Vagina (tissue), 2 donors: Measurements from ENCODE around the gene EML4. TPM values are rescaled to one million over a fixed set of nuclear protein-coding genes. Genes with fewer than 3 reads are reported as not detected.
"Not testable (repeated sequence)": the region's sequence is repeated elsewhere in the genome, so short reads cannot be mapped to it uniquely, and the experiment has no call there.

Source experiments
- DNase-seq, 2 donors: peaks; one replicate each; pipeline ENCODE4 v3.0.0-alpha.2; 2017; ENCODE audit errors: extremely low spot score in 2 of 2
- H3K27ac ChIP-seq: fragments of 200-600 bp; sonication (generic); one replicate; pipeline ENCODE4 v1.5.1; 2019
- H3K27me3 ChIP-seq: fragments of 200-600 bp; sonication (generic); one replicate; pipeline ENCODE4 v1.5.1; 2019
- H3K36me3 ChIP-seq, 2 donors: fragments of 200-600 bp; sonication (generic); one replicate each; pipeline ENCODE4 v1.5.1; 2017 to 2019
- H3K4me1 ChIP-seq: fragments of 200-600 bp; sonication (generic); one replicate; pipeline ENCODE4 v1.5.1; 2019
- H3K4me3 ChIP-seq, 2 donors: fragments of 200-600 bp; sonication (generic); 1 replicate in 1 of 2; 2 replicates in 1 of 2; pipeline ENCODE4 v1.5.1; 2016 to 2019
- H3K9me3 ChIP-seq: fragments of 200-600 bp; sonication (generic); one replicate; pipeline ENCODE4 v1.5.1; 2019
- CTCF ChIP-seq, 3 experiments: fragments of 450-650 bp in 2 of 3; fragments of 200-600 bp in 1 of 3; sonication (generic) in 1 of 3; IDR thresholded peaks; one replicate each; pipeline ENCODE4 v1.5.1; 2017 to 2019; ENCODE audit warnings: antibody characterized with exemption in 3 of 3, mild to moderate bottlenecking in 2 of 3, moderate library complexity in 2 of 3
- POLR2A ChIP-seq, 2 donors: fragments of 450-650 bp; IDR thresholded peaks; one replicate each; pipeline ENCODE4 v1.6.1; 2017; ENCODE audit warnings: antibody characterized with exemption in 2 of 2, mild to moderate bottlenecking in 2 of 2, moderate library complexity in 2 of 2
- POLR2AphosphoS5 ChIP-seq, 2 donors: sonication (generic); formaldehyde crosslinking; IDR thresholded peaks; one replicate each; pipeline ENCODE4 v1.9.0; 2017; ENCODE audit warnings: antibody characterized with exemption in 2 of 2, mild to moderate bottlenecking in 2 of 2, low read depth in 1 of 2; ENCODE audit not compliant: insufficient read depth in 1 of 2
- intact Hi-C: fragments of 100-400 bp; cut with DNase I; formaldehyde crosslinking; loops from one replicate; pipeline ENCODE4 v1.15.1; 2023
- total RNA-seq: library from RNA; depleted of rRNA; stranded (reverse); fragments of >200 nt; gene quantifications from one replicate; pipeline ENCODE4 v1.2.3, GENCODE V29; 2016

EML4 gene
- total RNA-seq, 1 donor from 2014 or later, result 26.0 TPM

GRCh38 chr2:42268528-42269151 is 99.5 kb downstream of the EML4 start:
- intact Hi-C loops, result no loop called here
- Histone ChIP-seq H3K27me3 (no peaks in the 10 kb centered on the region), H3K36me3 (no peaks in the 10 kb centered on the region), H3K4me3 (no peak overlapping the region), H3K9me3 (no peaks in the 10 kb centered on the region), H3K27ac (no peak overlapping the region), H3K4me1 (peaks cover 5% of the 10 kb centered on the region)
- TF ChIP-seq POLR2AphosphoS5 (IDR thresholded peaks at IDR 0.05; ENCODE audit: insufficient read depth in 1 of 2, low read depth in 1 of 2), result no peak
- no peak for TF ChIP-seq POLR2A (IDR thresholded peaks at IDR 0.05)
- TF ChIP-seq CTCF (IDR thresholded peaks at IDR 0.05), result no peak
- no peak for DNase-seq

GRCh38 chr2:42270757-42271156 is 101.6 kb downstream of the EML4 start:
- TF ChIP-seq POLR2A (IDR thresholded peaks at IDR 0.05) (no peak), CTCF (IDR thresholded peaks at IDR 0.05) (no peak), POLR2AphosphoS5 (IDR thresholded peaks at IDR 0.05; ENCODE audit: insufficient read depth in 1 of 2, low read depth in 1 of 2) (no peak)
- H3K36me3 ChIP-seq, result no peaks in the 10 kb centered on the region
- DNase-seq, result no peak
- no peaks in the 10 kb centered on the region for H3K9me3 ChIP-seq
- no peaks in the 10 kb centered on the region for H3K27me3 ChIP-seq
- no peak overlapping the region for H3K4me3 ChIP-seq
- intact Hi-C loops, result no loop called here
- H3K4me1 ChIP-seq, result peaks cover 5% of the 10 kb centered on the region
- no peak overlapping the region for H3K27ac ChIP-seq

DNA sequence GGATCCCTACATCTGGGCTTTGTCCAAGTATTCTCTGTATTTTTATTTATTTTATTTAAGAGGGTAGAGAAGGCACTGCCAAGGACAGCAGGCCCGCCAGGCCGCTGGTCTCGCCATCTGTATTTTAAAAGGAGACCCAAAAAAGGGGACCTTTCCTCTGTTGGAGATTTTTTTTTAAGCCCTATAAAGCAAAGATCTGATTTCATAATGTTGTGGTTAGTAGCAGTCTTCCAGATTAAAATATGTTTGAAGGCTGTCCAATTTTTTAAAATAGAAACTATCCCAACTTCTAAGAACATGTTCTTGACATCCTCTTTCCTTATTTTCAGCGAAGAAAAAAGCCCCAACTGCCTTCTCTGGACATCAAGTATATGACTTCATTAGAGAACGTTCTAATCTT is 102.1 kb downstream of the EML4 start:
- H3K36me3 ChIP-seq, intact Hi-C loops, H3K4me3 ChIP-seq, H3K27ac ChIP-seq, H3K27me3 ChIP-seq, DNase-seq, H3K4me1 ChIP-seq, H3K9me3 ChIP-seq: not testable (repeated sequence)
- TF ChIP-seq POLR2AphosphoS5 (IDR thresholded peaks at IDR 0.05; ENCODE audit: insufficient read depth in 1 of 2, low read depth in 1 of 2), result peak in 1 of 2 donors; percentile 19

DNA sequence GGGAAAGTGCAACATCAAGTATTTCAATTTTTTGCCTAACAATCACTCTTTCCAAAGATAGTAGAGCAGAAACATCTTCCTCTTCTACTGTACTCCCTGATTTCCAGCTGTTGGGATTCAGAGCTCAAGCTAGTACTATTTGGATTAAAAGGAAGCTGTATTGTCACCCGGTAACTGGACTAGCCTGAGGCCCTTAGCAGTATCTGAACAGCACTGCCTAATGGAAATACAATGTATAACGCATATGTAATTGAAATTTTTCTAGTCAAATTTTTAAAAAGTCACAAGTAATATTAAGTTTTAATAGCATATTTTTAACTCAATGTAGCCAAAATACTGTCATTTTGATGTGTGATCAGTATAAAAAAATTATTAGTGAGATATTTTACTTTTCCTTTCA is 105.7 kb downstream of the EML4 start:
- Histone ChIP-seq H3K27me3 (no peaks in the 10 kb centered on the region), H3K4me1 (peaks cover 5% of the 10 kb centered on the region), H3K4me3 (no peak overlapping the region), H3K36me3 (no peaks in the 10 kb centered on the region), H3K27ac (no peak overlapping the region), H3K9me3 (no peaks in the 10 kb centered on the region)
- DNase-seq, result no peak
- intact Hi-C loops, result no loop called here
- TF ChIP-seq POLR2A (IDR thresholded peaks at IDR 0.05), result no peak

DNA sequence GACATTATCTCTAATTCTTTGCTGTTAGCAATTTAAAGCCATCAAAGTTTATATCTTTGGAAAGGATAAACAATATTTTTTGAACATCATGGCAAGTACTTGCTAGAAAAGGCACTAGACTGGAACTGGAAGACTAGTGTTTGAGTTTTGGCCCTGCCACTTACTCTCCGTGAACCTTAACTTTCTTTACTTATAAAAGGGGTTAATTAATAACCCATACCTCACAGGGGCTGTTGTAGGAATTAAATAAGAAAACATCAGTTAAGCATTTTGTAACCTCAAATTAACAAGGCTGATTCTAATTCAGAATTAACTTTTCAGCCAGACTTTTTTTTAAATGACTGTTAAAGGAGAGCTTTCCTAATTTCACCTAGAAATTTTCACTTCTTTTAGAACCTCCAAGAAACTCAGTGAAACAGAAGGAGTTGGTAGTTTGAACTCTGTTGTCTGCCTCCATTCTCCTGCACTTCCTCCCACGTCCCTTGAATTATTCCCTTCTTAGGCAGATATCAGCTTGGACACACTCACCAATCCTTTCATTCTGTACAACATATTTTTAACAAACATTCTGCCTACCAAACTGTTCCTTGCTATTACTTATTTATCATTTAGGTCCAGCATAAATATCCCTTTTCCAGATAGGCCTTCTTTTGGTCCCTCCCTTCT is 112.4 kb downstream of the EML4 start:
- Histone ChIP-seq H3K36me3 (no peaks in the 10 kb centered on the region), H3K27ac (no peak overlapping the region), H3K9me3 (no peaks in the 10 kb centered on the region), H3K4me1 (no peaks in the 10 kb centered on the region), H3K27me3 (no peaks in the 10 kb centered on the region), H3K4me3 (no peak overlapping the region)
- no peak for DNase-seq
- intact Hi-C loops, result no loop called here
- TF ChIP-seq CTCF (IDR thresholded peaks at IDR 0.05), result no peak
- no peak for TF ChIP-seq POLR2A (IDR thresholded peaks at IDR 0.05)
- no peak for TF ChIP-seq POLR2AphosphoS5 (IDR thresholded peaks at IDR 0.05; ENCODE audit: insufficient read depth in 1 of 2, low read depth in 1 of 2)

DNA sequence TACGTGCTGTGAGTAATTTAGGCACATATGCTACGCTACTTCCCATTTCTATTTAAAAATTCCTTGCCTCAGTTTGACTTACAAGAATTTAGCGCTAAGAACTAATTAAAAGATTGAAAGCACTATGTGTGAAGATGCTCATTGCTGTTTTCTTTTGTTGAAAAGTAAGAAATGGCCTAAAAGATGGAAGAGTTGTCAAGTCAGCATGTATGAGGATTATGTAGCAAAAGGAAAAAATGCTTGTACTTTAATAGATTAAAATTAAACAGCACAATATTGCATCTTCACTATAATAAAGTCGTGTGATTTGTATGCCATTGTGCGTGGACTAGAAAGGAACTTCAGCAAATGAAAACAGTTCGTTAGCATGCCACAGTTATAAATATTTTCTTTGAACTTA is 114.9 kb downstream of the EML4 start:
- intact Hi-C loops, result no loop called here
- Histone ChIP-seq H3K9me3 (no peaks in the 10 kb centered on the region), H3K36me3 (no peaks in the 10 kb centered on the region), H3K4me3 (no peak overlapping the region), H3K27ac (no peak overlapping the region), H3K27me3 (no peaks in the 10 kb centered on the region), H3K4me1 (no peaks in the 10 kb centered on the region)
- no peak for TF ChIP-seq CTCF (IDR thresholded peaks at IDR 0.05)
- TF ChIP-seq POLR2A (IDR thresholded peaks at IDR 0.05), result no peak
- TF ChIP-seq POLR2AphosphoS5 (IDR thresholded peaks at IDR 0.05; ENCODE audit: insufficient read depth in 1 of 2, low read depth in 1 of 2), result no peak
- no peak for DNase-seq
